GM12865 (cell line): Measurements from ENCODE around the gene MCM5.

Experiments used
- DNase-seq: peaks from one replicate; pipeline ENCODE4 v3.0.0; 2010; ENCODE audit warnings: low read depth
- H3K4me3 ChIP-seq: 2 replicates; pipeline ENCODE4 v1.5.1; 2011; ENCODE audit warnings: mild to moderate bottlenecking, low read depth, low read length, control low read depth
- CTCF ChIP-seq: IDR thresholded peaks from 2 replicates; pipeline ENCODE4 v1.5.1; 2011; ENCODE audit warnings: low read length, control low read depth, low read depth, inconsistent platforms; ENCODE audit not compliant: insufficient read depth; ENCODE audit errors: missing control alignments

MCM5 gene

GRCh38 chr22:35443790-35444684 lies 44.1 kb downstream of the MCM5 start:
- DNase-seq, result no peak
- H3K4me3 ChIP-seq, result no peak overlapping the region
- no peak for TF ChIP-seq CTCF

DNA sequence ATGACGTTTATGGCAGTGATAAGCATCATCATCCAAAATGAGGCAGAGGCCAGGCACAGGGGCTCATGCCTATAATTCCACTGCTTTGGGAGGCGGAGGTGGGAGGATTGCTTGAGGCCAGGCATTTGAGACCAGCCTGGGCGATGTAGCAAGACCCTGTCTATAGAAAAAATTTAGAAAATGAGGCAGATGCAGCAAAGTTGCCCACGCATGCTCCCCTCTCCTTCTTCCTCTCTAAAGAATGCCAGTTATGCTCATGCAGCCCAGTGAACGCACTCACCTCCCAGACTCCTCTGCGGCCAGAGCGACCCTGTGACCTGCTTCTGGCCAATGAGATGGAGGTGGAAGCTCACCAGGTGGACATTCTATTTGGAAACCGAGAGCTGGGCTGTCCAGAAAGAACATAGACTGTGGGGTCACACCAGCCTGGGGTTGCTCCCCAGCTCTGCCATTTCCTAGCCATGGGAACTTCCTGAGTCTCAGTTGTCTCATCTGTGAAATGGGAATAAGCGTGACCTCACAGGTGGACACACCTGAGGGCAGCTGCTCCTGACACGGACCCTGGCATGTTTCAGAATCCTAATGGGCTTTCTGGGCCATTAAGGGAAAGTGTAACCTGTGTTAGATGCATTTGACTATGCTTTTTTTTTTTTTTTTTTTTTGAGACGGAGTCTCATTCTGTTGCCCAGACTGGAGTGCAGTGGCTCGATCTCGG lies 44.9 kb downstream of the MCM5 start:
- no peak for DNase-seq
- H3K4me3 ChIP-seq, result no peak overlapping the region
- no peak for TF ChIP-seq CTCF

- no peak for TF ChIP-seq CTCF
- no peak for DNase-seq
- no peak overlapping the region for H3K4me3 ChIP-seq
Measured at GRCh38 chr22:35445933-35446332, 46.0 kb downstream of the MCM5 start.

- no peak overlapping the region for H3K4me3 ChIP-seq
- no peak for DNase-seq
- TF ChIP-seq CTCF, result no peak
Measured at GRCh38 chr22:35446365-35446764, 46.4 kb downstream of the MCM5 start.

GRCh38 chr22:35448523-35448922 lies 48.6 kb downstream of the MCM5 start:
- DNase-seq, result no peak
- no peak for TF ChIP-seq CTCF
- no peak overlapping the region for H3K4me3 ChIP-seq

DNA sequence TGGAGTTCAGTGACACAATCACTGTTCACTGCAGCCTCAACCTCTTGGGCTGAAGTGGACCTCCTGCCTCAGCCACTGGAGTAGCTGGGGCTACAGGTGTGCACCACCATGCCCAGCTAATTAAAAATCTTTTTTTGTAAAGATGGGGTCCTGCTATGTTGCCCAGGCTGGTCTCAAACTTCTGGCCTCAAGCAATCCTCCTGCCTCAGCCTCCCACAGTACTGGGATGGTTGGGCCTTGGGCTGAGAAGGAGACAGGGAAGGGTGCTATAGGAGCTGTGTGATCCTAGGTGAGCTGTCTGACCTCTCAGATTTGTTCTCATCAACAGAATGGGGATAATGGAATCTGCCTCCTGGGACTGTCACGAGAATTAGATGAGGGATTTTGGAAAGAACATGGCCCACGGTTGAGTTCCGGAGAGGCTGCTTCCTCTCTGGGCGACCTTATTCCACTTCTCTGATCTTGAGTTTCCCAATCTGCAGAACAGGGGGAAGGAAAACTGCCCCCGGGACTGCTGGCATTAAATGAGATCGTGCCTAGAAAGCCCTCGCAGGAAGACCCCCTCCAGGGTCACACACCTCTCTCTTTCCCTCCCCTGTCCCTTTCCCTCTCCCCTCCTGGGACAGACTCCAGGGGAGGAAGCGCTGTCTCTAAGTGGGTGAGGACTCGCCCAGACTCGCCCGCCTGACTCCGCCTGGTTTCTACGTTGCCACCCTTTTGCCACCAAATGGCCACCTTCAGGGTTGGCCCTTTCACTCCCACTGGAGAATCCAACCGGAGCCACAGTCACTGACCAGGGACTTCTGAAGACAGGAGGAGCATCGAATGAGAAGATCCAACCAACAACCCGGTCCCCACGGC lies 50.1 kb downstream of the MCM5 start:
- DNase-seq, result no peak
- no peak for TF ChIP-seq CTCF
- no peak overlapping the region for H3K4me3 ChIP-seq
